AG04450 (cell line): ENCODE data around the gene LETM1. TPM values are rescaled to one million over a fixed set of nuclear protein-coding genes. Genes with fewer than 3 reads are reported as not detected.

Experiments
- CTCF ChIA-PET: fragments of 300-600, 350-600 bp; formaldehyde crosslinking; extraction: SDS; loops from one replicate; lab custom pipeline; 2022; ENCODE audit warnings: antibody characterized with exemption, inconsistent platforms; lab: Charles Lee
- POLR2A ChIA-PET: fragments of 350-600 bp; formaldehyde crosslinking; extraction: SDS; loops from one replicate; lab custom pipeline; 2021; ENCODE audit warnings: antibody characterized with exemption, inconsistent platforms; lab: Yijun Ruan, JAX
- DNase-seq: peaks from one replicate; pipeline ENCODE4 v3.0.0-alpha.2; 2011; ENCODE audit warnings: low read depth, low spot score
- H3K27ac ChIP-seq: one replicate; pipeline ENCODE4 v1.5.1; 2012; ENCODE audit warnings: low read depth, low read length, control low read depth
- H3K27me3 ChIP-seq: one replicate; pipeline ENCODE4 v1.6.0; 2012; ENCODE audit warnings: low read length; ENCODE audit not compliant: control insufficient read depth, insufficient read depth
- H3K4me3 ChIP-seq: 2 replicates; pipeline ENCODE4 v1.5.1; 2011; ENCODE audit warnings: mild to moderate bottlenecking, low read depth, low read length, control low read depth
- H3K9me3 ChIP-seq: 2 replicates; pipeline ENCODE4 v1.5.1; 2012; ENCODE audit warnings: low read length; ENCODE audit not compliant: control insufficient read depth, insufficient read depth
- polyA minus RNA-seq: library from RNA; depleted of rRNA, polyadenylated mRNA; stranded (reverse); fragments of >200 nt; gene quantifications from 2 replicates; pipeline ENCODE4 v1.2.3, GENCODE V29; 2011; rRNA and poly(A)+ RNA removed
- polyA plus RNA-seq: library from polyadenylated mRNA; depleted of rRNA; stranded (reverse); fragments of >200 nt; gene quantifications from 2 replicates; pipeline ENCODE4 v1.2.3, GENCODE V29; 2011; rRNA removed
- TF ChIP-seq, protein P1 (sequence below): IDR thresholded peaks from 2 replicates; pipeline ENCODE4 v1.5.1; 2011; ENCODE audit warnings: low read depth, low read length, control low read depth, inconsistent platforms

The LETM1 gene
- 11.9 and 15.2 TPM in 2 replicates for polyA plus RNA-seq
- polyA minus RNA-seq, result 32.8 and 36.0 TPM in 2 replicates

DNA sequence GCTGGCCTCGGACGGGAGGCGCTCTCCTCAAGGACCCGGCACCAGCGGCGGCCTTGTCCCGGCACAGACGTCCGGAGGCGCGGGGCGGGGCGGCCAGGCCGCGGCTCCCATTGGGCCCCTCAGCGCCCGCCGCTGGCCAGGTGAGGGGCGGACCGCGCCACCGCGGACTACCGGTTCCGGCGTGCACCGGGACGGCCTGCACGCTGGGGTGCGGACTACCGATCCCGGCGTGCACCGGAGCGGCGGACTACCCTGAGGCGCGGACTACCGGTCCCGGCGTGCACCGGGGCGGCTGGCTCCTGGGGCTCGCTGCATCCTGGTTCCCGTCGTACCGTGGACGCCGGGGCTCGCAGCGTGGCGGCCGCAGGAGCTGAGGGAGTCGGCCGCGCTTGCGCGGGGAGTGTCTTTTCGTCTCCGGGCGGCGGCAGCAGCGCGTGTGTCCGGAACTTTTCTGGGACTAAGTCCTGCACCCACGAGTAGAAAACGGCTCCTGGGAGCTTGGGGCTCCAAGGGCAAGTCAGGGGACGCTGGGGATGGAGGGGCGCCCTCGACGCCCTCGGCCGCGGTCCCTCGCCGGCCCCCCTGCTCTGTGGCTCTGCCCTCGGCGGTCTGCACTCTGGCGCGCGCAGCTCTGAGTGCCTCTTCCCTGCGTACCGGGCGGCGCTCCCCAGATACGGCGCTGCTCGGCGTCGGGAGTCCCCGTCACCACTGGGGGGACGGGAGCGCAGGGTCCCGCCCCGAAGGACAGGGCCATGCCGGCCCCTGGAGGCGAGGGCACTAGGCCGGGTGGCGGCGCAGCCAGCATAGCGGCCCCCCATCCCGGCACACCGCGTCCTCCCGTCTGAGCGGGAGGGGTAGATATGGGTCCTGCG lies at the start of gene LETM1:
TSS of gene LETM1 (minus strand) at position 86 of the 872 bp plus-strand sequence. CDS start 206 bp downstream, outside the sequence.
- DNase-seq, result peak; percentile 84
- H3K27me3 ChIP-seq, result no peaks in the 10 kb centered on the region
- POLR2A ChIA-PET, result interaction anchor here (0.5 to 2.6 kb wide), 6 partner anchors 9 to 668 kb away, joined by 3 to 14 read pairs (median 4); partner anchors contain the start of gene NSD2
- TF ChIP-seq, protein P1, sequence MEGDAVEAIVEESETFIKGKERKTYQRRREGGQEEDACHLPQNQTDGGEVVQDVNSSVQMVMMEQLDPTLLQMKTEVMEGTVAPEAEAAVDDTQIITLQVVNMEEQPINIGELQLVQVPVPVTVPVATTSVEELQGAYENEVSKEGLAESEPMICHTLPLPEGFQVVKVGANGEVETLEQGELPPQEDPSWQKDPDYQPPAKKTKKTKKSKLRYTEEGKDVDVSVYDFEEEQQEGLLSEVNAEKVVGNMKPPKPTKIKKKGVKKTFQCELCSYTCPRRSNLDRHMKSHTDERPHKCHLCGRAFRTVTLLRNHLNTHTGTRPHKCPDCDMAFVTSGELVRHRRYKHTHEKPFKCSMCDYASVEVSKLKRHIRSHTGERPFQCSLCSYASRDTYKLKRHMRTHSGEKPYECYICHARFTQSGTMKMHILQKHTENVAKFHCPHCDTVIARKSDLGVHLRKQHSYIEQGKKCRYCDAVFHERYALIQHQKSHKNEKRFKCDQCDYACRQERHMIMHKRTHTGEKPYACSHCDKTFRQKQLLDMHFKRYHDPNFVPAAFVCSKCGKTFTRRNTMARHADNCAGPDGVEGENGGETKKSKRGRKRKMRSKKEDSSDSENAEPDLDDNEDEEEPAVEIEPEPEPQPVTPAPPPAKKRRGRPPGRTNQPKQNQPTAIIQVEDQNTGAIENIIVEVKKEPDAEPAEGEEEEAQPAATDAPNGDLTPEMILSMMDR, result no peak
- peak within 1 kb of the TSS; percentile 57 for H3K27ac ChIP-seq
- H3K9me3 ChIP-seq, result no peaks in the 10 kb centered on the region; the same call in 1 of the 2 replicates
- CTCF ChIA-PET, result interaction anchor here (0.6 to 2.2 kb wide), 5 partner anchors 43 to 129 kb away, joined by 3 to 6 read pairs (median 3); no protein-coding TSS in a partner anchor
- H3K4me3 ChIP-seq, result peak within 1 kb of the TSS; percentile 86

DNA sequence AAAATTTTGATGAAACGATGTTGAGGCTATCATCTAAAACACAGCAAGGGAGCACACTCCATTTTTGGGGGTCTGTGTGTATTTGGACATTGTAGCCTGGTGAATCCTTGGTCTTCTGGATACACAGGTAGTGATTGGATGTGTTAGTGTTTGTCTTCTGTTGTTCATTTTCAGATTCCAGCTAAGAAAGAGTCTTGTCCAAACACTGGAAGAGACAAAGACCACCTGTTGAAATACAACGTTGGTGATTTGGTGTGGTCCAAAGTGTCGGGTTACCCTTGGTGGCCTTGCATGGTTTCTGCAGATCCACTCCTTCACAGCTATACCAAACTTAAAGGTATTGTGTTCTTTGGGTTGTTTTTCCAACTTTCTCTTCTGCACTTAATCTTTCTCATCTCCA lies 48.1 kb upstream of the LETM1 start:
- ChIA-PET POLR2A (no interaction called here), CTCF (no interaction called here)
- DNase-seq, result no peak
- Histone ChIP-seq H3K9me3 (no peaks in the 10 kb centered on the region), H3K4me3 (no peak overlapping the region), H3K27ac (no peak overlapping the region), H3K27me3 (no peaks in the 10 kb centered on the region)
- TF ChIP-seq, protein P1, result no peak

DNA sequence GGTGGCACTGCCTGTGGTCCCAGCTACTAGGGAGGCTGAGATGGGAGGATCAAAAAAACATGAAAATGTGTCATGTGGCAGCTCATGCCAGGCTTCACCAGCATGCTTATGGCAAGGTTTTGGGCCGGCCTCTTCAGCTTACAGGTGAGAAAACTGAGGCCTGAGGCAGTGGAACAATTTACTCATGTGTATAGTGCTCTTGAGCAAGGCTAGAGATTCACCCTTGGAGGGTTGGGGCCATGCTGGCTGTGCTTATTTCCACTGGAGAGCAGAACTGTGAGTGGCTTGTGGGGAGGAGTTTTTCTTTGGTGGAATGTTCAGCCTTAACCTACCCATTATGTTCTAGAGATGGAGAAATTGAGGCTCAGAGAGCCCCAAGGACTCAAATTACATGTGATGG lies 47.1 kb upstream of the LETM1 start:
- DNase-seq, result no peak
- no peaks in the 10 kb centered on the region for H3K27me3 ChIP-seq
- no peaks in the 10 kb centered on the region for H3K9me3 ChIP-seq
- TF ChIP-seq, protein P1, result no peak
- ChIA-PET POLR2A (no interaction called here), CTCF (interaction anchor here (1.0 to 1.6 kb wide), 3 partner anchors 8 to 210 kb away, joined by 3 to 6 read pairs (median 4); no protein-coding TSS in a partner anchor)
- H3K27ac ChIP-seq, result peak overlapping the region; percentile 21
- no peak overlapping the region for H3K4me3 ChIP-seq

DNA sequence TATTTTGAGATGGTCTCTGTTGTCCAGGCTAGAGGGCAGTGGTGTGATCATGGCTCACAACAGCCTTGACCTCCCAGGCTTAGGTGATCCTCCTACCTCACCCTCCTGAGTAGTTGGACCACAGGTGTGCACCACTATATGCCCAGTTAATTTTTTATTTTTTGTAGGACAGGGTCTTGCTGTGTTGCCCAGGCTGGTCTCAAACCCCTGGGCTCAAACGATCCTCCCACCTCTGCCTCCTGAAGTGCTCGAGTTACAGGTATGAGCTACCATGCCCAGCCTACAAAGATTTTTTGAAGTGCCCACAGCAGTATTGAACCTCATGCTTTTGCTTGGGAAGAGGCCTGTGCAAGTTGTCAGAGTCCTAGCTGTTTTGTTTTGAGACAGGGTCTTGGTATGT lies 46.3 kb upstream of the LETM1 start:
- H3K4me3 ChIP-seq, result no peak overlapping the region
- H3K9me3 ChIP-seq, result no peaks in the 10 kb centered on the region
- DNase-seq, result no peak
- TF ChIP-seq, protein P1, result no peak
- no peaks in the 10 kb centered on the region for H3K27me3 ChIP-seq
- CTCF ChIA-PET, result interaction anchor here (0.5 to 3.6 kb wide), 8 partner anchors 9 to 209 kb away, joined by 3 to 10 read pairs (median 4); no protein-coding TSS in a partner anchor
- POLR2A ChIA-PET, result no interaction called here
- H3K27ac ChIP-seq, result no peak overlapping the region

DNA sequence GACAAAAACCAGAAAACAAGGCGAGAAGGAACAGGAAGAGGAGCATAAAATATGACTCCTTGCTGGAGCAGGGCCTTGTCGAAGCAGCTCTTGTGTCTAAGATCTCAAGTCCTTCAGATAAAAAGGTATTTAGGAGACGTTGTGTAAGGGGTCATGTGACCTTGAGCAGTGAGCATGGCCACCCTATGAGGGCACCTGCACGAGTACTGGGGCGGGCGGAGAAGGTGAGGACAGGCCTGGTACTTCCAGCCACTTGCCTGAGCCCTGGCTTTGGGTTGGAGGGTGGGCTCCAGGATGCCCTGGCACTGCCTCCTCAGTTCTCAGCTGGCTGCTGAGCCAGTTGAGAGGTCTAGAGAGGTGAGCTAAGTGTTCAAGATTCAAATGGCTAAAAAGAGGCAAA lies 45.2 kb upstream of the LETM1 start:
- ChIA-PET CTCF (interaction anchor here (1.3 to 4.6 kb wide), 6 partner anchors 8 to 174 kb away, joined by 4 to 81 read pairs (median 8); no protein-coding TSS in a partner anchor), POLR2A (no interaction called here)

More for the DNA sequence above, 45.2 kb upstream of the LETM1 start:
- Histone ChIP-seq H3K9me3 (no peaks in the 10 kb centered on the region), H3K27me3 (no peaks in the 10 kb centered on the region), H3K4me3 (no peak overlapping the region), H3K27ac (no peak overlapping the region)
- TF ChIP-seq, protein P1, result no peak
- DNase-seq, result no peak
